ENCODE measurements around the gene ZNF619.
"Not testable (repeated sequence)": the region's sequence is repeated elsewhere in the genome, so short reads cannot be mapped to it uniquely, and the experiment has no call there.

Gene ZNF619

DNA sequence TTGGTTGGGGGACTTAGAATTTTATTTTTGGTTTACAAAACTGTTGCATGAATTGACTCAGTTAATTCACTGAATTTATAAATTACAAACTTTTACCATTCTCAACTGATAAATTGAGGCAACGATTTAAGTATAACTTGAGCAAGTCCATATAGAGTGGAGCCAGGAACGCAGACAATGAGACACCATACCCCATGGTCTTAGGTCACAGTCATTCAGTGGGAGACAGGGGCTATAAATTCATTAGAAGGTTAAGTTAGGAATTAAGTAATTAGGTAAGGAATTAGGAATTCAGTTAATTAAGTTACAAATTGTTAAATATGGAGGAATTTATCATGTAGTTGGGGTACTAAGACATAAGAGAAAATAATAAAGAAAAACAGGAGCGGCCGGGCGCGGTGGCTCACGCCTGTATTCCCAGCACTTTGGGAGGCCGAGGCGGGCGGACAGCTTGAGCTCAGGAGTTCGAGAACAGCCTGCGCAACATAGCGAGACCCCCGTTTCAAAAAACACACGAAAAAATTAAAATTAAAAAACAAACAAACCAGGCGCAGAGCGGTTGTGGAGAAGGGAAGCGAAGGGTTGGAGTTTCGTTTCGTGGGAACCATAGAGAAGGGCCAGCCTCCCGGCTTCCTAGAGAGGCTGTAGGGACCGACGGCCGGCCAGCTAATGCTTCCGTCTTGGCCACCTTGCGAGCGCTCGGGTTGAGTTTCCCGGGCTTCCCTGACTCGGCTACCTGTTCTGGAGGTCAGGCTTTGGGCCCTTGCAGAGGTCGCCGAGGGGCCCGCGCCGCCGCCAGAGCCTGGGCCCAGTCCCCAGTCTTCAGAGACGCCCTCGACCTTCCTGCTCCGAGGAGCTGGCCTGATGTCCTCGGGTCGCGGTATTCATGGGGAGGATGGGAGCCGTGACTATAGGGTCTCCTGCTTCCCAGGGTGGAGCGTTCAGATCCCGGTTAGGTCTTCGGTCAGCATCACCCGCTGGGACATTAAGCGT lies at the start of gene ZNF619:
ZNF619 (plus strand) TSS at position 645 of the 993 bp plus-strand sequence. CDS start 858 bp downstream, outside the sequence.
- DNase-seq (ENCODE audit: low spot score) = peak; percentile 80

DNA sequence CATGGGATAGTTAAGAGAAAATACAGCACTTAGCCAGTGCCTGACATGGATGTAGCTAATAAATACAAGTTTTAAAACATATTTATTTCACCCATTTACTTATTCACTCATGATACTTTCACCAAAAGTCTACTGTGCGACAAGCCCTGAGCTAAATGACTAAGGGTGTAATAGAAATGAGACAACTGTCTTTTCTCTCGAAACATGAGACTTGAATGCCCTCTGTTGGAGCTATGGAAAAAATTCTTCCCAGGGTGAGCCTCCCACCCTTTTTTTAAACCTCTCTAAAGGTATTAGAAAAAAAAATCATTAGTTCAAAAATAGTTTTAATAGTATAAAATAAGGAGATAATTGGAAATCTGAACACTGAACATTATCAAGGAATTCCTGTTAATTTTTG lies 44.1 kb upstream of the ZNF619 start:
- no peak for DNase-seq (ENCODE audit: low spot score)

DNA sequence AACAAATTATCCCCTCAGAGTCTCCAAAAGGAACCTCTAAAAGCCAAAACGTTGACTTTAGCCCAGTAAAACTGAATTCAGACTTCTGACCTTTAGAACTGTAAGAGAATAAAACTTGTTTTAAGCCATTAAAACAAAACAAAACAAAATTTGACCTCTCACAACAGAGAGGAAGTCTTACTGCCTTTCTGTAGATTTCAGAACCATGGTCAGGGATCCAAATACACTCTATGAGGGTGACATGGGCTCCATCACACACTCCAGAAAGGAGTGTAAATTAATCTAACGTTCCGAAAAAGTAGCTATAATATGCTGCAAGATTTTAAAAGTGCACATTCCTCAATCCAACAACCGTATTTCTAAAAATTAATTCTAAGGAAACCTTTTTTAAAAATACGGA lies 39.0 kb upstream of the ZNF619 start:
- no peak for DNase-seq (ENCODE audit: low spot score)

DNA sequence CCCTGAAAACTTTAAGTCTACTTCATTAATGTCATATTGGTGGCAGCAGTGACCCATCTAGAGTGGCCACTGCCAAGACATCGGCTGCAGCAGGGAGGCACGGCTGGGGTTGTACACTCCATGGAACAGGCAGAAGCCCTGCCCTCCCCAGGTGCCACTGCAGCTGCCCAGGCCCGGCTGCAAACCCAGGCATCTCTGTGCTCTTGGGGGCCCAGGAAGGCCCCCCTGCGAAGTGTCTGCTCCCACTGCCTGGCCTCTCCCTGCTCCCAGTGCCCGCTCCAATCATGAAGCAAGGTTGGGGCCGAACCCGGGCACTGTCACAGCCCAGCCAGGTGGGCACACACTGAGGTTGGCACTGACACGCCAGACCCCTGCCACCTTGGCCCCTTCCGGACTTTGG lies 31.9 kb upstream of the ZNF619 start:
- DNase-seq (ENCODE audit: low spot score) = no peak

DNA sequence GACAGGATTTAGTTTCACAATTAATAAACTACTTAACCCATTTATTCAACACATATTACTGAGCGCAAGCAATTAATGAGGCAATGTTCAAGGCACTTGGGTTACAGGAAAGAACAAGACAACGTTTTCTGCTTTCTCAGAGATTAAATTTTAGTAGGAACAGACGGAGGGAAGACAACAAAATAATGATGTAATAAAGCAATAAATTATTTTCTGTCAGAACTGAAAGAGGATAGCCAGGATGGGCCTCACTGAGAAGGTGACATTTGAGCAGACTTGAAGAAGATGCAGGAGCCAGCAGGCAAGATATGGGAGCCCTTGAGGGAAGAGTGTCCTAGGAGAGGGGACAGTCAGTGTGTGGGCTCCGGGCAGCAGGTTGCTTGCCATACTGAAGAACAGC lies 31.0 kb upstream of the ZNF619 start:
- DNase-seq (ENCODE audit: low spot score) = no peak

DNA sequence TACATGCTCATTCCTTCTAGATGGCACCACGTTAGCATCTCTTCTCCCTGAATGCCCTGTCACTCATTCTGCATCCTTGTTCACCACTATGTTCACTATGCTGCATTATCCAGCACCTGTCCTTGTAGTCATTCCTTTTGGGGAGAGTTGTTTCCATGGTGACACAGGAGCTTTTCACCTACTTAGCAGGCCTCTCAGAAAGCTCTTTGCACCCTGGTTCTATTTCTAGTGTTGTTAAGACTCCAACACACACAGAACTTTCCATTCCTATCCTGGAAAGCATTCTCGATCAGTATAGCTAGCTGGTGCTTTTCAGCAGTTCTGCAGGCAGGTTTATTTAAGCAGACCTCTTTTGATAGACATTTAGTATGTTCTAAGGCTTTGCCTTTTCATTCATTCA lies 26.5 kb upstream of the ZNF619 start:
- no peak for DNase-seq (ENCODE audit: low spot score)

DNA sequence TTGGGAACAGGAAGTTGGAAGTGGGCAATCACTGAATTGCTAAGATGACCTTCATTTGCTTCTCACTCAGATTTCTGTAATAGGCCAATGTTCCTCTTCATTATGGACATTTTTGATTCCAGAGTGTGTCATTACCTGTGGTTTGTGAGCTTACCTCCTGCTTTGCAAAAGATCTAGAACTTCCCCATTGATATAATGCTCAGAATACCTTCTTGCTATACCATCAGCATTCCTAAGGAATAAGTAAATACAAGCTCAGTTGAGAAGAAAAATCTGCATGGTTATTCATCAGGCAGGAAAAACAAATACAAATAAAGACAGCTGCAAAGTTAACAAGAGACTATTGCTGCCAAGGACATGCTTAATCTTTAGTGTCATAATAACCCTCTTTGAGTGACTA lies 25.4 kb upstream of the ZNF619 start:
- no peak for DNase-seq (ENCODE audit: low spot score)

DNA sequence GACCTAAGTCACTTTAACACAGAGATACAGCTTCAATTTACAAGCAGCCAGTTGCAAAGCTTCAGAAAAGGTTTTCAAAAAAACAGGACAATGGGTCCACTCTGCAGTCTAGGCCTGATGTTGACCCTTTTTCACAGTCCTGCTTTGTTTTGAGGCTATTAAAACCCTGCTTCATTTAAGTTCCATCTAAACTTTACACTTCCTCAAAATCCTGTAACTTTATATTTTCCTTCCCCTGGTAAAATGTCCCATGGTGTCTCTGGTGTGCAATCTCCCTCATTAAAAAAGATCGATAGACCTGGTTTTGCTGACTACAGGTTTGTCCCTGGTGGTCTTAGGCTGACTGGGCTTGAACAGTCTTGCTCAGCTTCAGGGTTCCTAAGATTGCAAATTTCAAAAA lies 24.9 kb upstream of the ZNF619 start:
- DNase-seq (ENCODE audit: low spot score) = no peak

DNA sequence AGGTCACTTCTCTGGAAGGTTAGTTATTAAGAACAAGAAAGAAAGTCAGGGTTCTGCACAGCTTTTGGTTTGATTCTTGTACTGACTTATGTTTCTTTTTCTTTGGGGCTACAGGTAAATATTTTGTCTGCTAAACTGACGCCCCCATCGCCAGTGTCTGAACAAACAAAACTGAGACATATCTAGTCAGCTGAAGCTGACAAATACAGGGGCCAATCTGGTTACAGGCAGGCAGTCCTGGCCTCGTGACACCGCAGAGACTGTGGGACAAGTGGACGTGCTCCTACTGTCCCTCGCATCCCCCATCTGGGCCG lies 24.4 kb upstream of the ZNF619 start:
- DNase-seq (ENCODE audit: low spot score) = no peak

DNA sequence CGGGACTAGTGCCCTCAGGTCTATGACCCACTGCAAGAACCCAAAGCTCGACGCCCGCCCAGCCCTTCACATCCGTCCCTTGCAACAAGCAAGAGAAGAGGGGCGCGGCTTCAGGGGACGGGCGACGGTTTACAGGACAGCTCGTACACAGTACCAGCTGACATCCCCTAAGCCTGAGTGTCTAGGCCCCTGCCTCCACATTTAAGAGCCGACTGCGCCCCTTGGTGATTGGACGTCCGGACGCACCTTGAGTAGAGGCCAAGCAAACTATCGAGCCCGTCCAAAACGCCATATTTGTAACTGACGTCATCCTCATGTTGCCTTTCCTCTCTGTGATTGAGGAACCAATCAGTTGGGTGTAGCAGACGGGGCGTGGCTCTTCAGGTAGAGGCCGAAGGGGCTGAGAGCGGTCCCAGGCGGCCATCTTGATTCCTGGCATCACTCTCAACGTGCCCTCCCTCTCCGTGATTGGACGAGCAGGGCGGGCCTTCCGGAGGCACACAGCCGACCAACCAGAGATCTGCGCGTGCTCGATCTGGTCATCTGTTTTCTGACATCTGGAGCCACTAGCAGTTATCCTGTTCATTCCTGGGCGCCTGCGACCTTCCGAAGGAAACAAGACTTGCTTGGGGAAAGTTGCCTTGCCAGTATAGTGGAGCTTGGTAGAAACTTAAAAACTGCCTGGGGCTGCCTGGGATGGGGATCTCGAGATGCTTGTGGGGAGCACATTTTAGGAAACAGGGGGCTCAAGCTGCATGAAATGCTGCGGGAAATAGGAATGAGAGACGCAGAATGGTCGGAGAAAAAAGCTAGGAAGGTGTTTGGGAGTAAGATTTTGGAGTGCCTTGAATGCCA lies 23.8 kb upstream of the ZNF619 start:
- DNase-seq (ENCODE audit: low spot score) = peak; percentile 98

DNA sequence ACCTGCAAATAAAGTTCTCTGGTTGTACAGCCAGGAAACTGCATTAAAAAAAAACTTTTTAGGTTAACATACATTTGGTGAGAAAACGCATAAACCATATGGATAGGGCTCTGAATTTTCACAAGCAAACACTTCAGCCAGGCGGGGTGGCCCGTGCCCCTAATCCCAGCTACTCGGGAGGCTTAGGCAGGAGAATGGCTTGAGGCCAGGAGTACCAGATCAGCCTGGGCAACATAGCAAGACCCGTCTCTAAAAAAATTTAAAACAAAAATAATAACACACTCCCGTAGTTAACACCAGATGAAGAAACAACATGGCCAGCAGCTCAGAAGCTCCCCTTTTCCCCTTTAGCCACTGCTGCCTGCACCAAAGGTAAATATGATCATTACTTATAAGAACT lies 23.0 kb upstream of the ZNF619 start:
- DNase-seq (ENCODE audit: low spot score) = no peak

DNA sequence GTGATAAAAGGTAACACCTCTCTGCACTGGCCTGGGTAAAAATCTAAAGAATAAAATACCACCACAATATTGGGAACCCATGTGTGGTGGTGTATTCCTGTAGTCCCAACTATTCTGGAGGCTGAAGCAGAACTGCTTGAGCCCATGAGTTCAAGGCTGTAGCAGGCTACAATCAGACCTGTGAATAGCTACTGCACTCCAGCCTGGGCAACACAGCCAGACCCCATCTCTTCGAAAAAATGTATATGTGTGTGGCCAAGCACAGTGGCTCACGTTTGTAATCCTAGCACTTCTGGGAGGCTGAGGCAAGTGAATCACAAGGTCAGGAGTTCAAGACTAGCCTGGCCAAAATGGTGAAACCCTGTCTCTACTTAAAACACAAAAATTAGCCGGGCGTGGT lies 21.6 kb upstream of the ZNF619 start:
- no peak for DNase-seq (ENCODE audit: low spot score)

DNA sequence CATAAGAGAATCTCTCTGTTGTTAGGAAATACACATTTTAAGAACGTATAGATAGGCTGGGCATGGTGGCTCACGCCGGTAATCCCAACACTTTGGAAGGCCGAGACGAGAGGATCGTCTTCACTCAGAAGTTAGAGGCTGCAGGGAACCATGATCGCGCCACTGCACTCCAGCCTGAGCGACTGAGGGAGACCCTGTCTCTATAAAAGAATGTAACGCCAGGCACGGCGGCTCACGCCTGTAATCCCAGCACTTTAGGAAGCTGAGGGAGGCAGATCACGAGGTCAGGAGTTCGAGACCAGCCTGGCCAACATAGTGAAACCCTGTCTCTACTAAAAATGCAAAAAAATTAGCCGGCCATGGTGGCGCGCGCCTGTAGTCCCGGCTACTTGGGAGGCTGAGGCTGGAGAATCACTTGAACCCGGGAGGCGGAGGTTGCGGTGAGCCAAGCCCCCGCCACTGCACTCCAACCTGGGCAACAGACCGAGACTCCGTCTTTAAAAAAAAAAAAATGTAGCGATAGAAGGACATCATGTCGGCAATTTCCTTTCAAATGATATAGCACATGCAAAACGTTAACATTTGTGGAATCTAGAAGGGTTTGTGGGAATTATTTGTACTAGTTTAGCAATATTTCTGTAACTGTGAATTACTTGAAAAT lies 20.5 kb upstream of the ZNF619 start:
- DNase-seq (ENCODE audit: low spot score) = no peak

DNA sequence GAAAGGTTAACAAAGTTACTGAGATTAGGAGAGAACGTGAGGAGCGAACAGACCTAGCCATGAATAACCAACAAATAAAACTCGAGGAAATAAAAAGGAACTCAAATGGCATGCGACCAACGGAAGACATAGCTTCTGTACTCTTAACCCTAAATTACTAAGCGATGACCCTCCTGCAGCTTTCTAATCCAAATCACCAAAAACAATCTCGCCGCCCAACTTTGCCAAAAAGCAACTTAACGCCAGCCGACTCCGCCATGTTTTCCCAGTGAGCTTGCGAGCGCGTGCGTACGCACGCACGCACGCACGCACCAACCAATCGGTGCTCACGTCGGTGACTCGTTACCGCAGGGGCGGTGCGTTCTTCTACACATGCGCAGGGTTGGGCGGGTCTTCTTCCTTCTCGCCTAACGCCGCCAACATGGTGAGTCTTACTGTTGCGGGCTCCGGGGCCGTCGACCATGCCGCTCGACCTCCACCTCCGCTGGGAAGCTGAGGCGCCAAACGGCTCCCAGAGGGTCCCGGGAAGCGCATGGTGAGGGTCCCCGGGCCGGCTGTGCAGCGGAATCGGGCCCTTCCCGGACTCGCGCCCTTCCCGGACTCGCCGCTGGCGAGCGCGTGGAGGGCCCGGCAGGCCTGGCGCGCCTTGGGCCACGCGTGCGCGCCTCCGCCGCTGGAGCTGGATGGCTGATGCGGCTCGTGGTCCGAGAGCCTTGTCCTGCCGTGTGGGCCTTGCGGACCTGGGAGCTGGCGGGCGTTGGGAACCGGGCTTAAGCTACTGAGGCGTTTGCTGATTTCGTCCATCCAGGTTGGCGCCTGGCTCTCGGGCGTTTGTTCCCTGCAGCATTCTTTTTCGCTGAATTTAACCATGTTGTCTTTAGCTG lies 19.7 kb upstream of the ZNF619 start, which contains the start of gene RPL14:
RPL14 (plus strand) TSS at position 400 of the 884 bp plus-strand sequence; CDS start at position 533, 133 bp downstream.
- DNase-seq (ENCODE audit: low spot score) = peak; percentile 98

DNA sequence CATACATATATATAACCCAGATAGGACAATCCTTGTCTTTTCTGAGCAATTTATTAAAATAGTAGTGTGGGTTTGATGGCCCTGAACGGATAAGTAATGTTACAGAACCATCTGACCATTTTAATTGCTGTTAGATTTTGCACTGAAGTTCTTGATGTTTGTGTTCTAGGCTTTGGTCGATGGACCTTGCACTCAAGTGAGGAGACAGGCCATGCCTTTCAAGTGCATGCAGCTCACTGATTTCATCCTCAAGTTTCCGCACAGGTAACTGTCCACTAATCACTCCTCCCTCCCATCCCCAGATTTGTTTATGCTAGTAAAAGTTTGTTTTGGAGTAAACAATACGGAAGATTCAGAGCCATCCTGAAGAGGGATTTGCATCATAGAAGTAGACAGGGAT lies 18.4 kb upstream of the ZNF619 start:
- no peak for DNase-seq (ENCODE audit: low spot score)

DNA sequence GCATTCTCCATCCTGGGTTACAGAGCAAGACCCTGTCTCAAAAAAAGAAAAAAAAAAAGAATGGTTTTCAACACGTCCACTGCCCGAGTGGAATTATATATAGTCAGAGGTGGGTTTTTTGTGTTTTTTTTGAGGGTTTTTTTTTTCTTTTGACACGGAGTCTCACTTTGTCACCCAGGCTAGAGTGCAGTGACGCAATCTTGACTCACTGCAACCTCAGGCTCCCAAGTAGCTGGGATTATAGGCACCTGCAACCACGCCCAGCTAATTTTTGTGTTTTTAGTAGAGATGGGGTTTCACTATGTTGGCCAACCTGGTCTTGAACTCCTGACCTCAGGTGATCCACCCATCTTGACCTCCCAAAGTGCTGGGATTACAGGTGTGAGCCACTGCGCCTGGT lies 16.4 kb upstream of the ZNF619 start:
- not testable (repeated sequence) for DNase-seq (ENCODE audit: low spot score)

DNA sequence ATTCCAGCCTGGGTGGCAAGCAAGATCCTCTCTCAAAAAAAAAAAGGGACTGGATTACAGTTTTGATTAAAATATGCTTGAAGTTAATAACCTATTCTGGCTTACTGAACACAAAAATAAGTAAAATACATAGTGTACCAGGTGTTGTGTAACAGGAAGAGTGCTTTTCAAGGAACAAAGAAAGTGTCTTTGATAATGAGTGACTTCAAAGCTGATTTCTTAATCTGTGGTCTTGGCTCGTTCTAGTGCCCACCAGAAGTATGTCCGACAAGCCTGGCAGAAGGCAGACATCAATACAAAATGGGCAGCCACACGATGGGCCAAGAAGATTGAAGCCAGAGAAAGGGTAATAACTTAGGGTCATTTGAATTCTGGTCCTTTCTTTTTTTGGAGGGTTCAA lies 15.8 kb upstream of the ZNF619 start:
- DNase-seq (ENCODE audit: low spot score) = no peak

DNA sequence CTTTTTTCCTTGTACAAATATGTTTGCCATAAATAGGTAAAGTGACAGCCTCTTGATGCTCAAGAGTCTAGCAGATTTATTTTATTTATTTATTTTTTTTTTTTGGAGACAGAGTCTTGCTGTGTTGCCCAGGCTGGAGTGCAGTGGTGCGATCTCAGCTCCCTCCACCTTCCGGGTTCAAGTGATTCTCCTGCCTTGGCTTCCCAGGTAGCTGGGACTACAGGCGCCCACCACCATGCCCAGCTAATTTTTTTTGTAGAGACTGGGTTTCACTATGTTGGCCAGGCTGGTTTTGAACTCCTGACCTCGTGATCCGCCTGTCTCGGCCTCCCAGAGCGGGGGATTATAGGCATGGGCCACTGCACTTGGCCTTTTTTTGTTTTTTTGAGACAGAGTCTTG lies 14.1 kb upstream of the ZNF619 start:
- not testable (repeated sequence) for DNase-seq (ENCODE audit: low spot score)

DNA sequence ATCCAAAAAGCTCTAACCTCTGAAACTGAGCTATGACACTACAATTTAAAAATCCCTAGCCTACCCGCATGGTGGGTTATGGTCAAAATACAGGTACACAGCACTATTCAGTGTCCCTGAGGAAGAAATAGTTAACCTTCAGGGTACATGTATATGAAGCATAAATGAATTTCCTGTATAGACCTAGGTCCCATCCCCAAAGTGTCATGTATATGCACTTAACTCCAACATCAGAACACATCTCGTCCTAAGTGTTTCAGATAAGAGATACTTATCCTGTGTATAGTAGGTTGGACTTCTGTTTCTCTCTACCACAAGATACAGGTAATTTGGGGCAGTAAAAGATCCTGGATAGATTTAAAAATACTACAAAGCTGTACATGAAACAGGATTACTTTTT lies 13.3 kb upstream of the ZNF619 start:
- DNase-seq (ENCODE audit: low spot score) = no peak

DNA sequence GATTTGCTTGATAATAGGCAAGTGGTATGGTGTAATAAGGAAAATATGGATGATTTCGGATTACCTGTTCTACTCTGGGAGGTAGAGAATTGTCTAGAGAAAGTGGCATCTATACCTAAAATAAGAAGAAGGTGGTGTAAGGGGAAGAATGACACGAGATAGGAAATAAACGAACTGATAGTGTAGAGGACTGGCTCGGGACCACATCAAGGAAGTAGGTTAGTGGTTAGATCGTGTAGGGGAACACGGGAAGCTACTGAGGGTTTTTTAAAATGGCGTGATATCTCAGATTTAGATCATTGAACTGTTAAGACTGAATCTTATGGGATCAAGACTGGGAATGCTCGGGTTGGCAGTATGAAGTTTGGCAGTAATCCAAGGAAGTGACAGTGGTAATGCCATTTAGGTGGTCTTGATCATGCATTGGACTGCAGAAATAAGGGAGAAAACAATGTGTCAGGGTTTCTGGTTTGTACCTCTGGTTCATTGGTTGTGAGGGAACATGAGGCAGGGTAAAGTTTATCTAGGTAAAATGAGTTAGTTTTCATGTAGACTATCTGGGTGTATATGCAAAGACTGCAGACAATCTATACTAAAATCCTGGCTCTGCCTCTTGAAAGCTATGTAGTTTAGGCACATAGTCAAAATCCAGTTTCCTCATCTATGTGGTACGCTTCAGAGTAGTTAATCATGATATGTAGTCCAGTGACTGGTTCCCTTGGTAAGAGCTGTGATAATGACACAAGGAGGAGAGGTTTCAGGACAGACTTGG lies 12.4 kb upstream of the ZNF619 start:
- no peak for DNase-seq (ENCODE audit: low spot score)

DNA sequence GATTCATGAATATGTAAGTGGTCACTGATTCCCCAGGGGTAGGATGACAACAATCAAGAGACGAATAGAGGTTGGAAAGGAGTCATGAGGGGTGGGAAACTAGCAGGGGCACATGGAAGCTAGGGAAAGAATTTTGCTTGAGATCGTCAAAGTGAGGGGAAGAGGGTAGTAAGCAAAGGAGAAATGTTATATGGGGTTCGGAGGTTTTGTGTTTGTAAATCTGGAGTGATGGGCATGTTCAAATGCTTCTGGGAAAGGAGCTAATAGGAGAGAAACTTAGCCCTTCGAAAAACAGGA lies 11.9 kb upstream of the ZNF619 start:
- no peak for DNase-seq (ENCODE audit: low spot score)
